SU-DHL-6 (cell line): Measurements from ENCODE around the gene ACSS2.

Experiments
- H2AFZ ChIP-seq: fragments of 200-600 bp; sonication (generic); 2 replicates; pipeline ENCODE4 v1.6.1; 2014; ENCODE audit warnings: low read depth, mild to moderate bottlenecking, moderate library complexity, mixed read lengths, antibody characterized with exemption, low read length; ENCODE audit not compliant: severe bottlenecking
- H3F3A ChIP-seq: fragments of 200-600 bp; shearing (Covaris generic); 2 replicates; pipeline ENCODE4 v1.6.0; 2016; ENCODE audit warnings: antibody characterized with exemption, mild to moderate bottlenecking; ENCODE audit not compliant: insufficient read depth
- H3K27ac ChIP-seq: fragments of 200-600 bp; sonication (generic); 2 replicates; pipeline ENCODE4 v1.5.1; 2016; ENCODE audit warnings: low read depth, mild to moderate bottlenecking, low read length, moderate library complexity, mixed read lengths
- H3K27me3 ChIP-seq: fragments of 200-600 bp; sonication (generic), shearing (Covaris generic); 2 replicates; pipeline ENCODE4 v1.6.0; 2014; ENCODE audit warnings: mild to moderate bottlenecking, low read length
- H3K36me3 ChIP-seq: fragments of 200-600 bp; sonication (generic); 2 replicates; pipeline ENCODE4 v1.6.1; 2014; ENCODE audit warnings: mild to moderate bottlenecking, low read length, mixed read lengths
- H3K4me2 ChIP-seq: fragments of 300-600, 200-600 bp; shearing (Covaris generic), sonication (generic); 2 replicates; pipeline ENCODE4 v1.6.0; 2014; ENCODE audit warnings: low read length, low read depth, mild to moderate bottlenecking; ENCODE audit not compliant: poor library complexity, severe bottlenecking
- H3K4me3 ChIP-seq: fragments of 200-600 bp; sonication (generic); 2 replicates; pipeline ENCODE4 v1.5.1; 2014; ENCODE audit warnings: antibody characterized with exemption, low read length, mild to moderate bottlenecking, mixed read lengths; ENCODE audit not compliant: insufficient read depth, poor library complexity, severe bottlenecking
- H3K79me2 ChIP-seq: fragments of 200-600 bp; sonication (generic); 2 replicates; pipeline ENCODE4 v1.6.1; 2014; ENCODE audit warnings: mild to moderate bottlenecking, low read length, moderate library complexity; ENCODE audit not compliant: insufficient read depth
- H3K9ac ChIP-seq: fragments of 200-600 bp; sonication (generic); 2 replicates; pipeline ENCODE4 v1.7.0; 2014; ENCODE audit warnings: mild to moderate bottlenecking, low read length
- H3K9me2 ChIP-seq: fragments of 200-600 bp; sonication (generic); replicated peaks from 2 replicates; pipeline ENCODE4 v1.6.1; 2014; ENCODE audit warnings: low read length; ENCODE audit not compliant: insufficient read depth
- H3K9me3 ChIP-seq: fragments of 200-600 bp; sonication (generic); 2 replicates; pipeline ENCODE4 v1.6.1; 2014; ENCODE audit warnings: low read length, mixed read lengths; ENCODE audit not compliant: insufficient read depth
- H4K20me1 ChIP-seq: fragments of 200-600 bp; sonication (generic); 2 replicates; pipeline ENCODE4 v1.6.1; 2014; ENCODE audit warnings: low read depth, mild to moderate bottlenecking, antibody characterized with exemption, low read length, moderate library complexity, mixed read lengths
- EZH2phosphoT487 ChIP-seq: fragments of 200-600 bp; sonication (generic), shearing (Covaris generic); conservative IDR thresholded peaks from 2 replicates; pipeline ENCODE4 v1.6.1; 2018; ENCODE audit warnings: mild to moderate bottlenecking, antibody characterized with exemption, low read length, moderate library complexity, mixed read lengths
- TF ChIP-seq, protein P1 (sequence below): fragments of 200-600 bp; sonication (generic); IDR thresholded peaks from one replicate; pipeline ENCODE4 v1.5.1; 2017; ENCODE audit warnings: antibody characterized with exemption, mild to moderate bottlenecking, low read length, moderate library complexity; ENCODE audit not compliant: insufficient read depth, poor library complexity, severe bottlenecking

Gene ACSS2

GRCh38 chr20:34834459-34834893, 41.9 kb upstream of the ACSS2 start:
- no peak for TF ChIP-seq EZH2phosphoT487
- TF ChIP-seq, protein P1, sequence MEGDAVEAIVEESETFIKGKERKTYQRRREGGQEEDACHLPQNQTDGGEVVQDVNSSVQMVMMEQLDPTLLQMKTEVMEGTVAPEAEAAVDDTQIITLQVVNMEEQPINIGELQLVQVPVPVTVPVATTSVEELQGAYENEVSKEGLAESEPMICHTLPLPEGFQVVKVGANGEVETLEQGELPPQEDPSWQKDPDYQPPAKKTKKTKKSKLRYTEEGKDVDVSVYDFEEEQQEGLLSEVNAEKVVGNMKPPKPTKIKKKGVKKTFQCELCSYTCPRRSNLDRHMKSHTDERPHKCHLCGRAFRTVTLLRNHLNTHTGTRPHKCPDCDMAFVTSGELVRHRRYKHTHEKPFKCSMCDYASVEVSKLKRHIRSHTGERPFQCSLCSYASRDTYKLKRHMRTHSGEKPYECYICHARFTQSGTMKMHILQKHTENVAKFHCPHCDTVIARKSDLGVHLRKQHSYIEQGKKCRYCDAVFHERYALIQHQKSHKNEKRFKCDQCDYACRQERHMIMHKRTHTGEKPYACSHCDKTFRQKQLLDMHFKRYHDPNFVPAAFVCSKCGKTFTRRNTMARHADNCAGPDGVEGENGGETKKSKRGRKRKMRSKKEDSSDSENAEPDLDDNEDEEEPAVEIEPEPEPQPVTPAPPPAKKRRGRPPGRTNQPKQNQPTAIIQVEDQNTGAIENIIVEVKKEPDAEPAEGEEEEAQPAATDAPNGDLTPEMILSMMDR: no peak
- Histone ChIP-seq H3K4me2 (peak overlapping the region; percentile 20), H3K4me3 (no peak overlapping the region)

GRCh38 chr20:34842143-34842542, 34.3 kb upstream of the ACSS2 start:
- Histone ChIP-seq H3K27ac (no peak overlapping the region), H3K4me3 (no peak overlapping the region), H3F3A (no peaks in the 10 kb centered on the region), H3K36me3 (no peaks in the 10 kb centered on the region), H3K9me2 (no peaks in the 10 kb centered on the region), H3K27me3 (no peaks in the 10 kb centered on the region), H2AFZ (no peak overlapping the region), H3K9ac (no peak overlapping the region), H4K20me1 (no peaks in the 10 kb centered on the region), H3K9me3 (no peaks in the 10 kb centered on the region), H3K79me2 (no peaks in the 10 kb centered on the region), H3K4me2 (no peak overlapping the region)
- TF ChIP-seq, protein P1: no peak
- no peak for TF ChIP-seq EZH2phosphoT487

More at GRCh38 chr20:34834459-34834893, 41.9 kb upstream of the ACSS2 start:
- Histone ChIP-seq H3K9me2 (no peaks in the 10 kb centered on the region), H3K27ac (no peak overlapping the region), H3K27me3 (no peaks in the 10 kb centered on the region), H3F3A (no peaks in the 10 kb centered on the region), H3K9me3 (no peaks in the 10 kb centered on the region), H3K36me3 (no peaks in the 10 kb centered on the region), H2AFZ (no peak overlapping the region), H4K20me1 (no peaks in the 10 kb centered on the region), H3K79me2 (no peaks in the 10 kb centered on the region), H3K9ac (no peak overlapping the region)

- no peaks in the 10 kb centered on the region for H3K27me3 ChIP-seq
- H3K27ac ChIP-seq: no peak overlapping the region
- H2AFZ ChIP-seq: no peak overlapping the region
- H3K9me2 ChIP-seq: no peaks in the 10 kb centered on the region
- TF ChIP-seq EZH2phosphoT487: no peak
- TF ChIP-seq, protein P1: no peak
- H3K4me2 ChIP-seq: no peak overlapping the region
- no peaks in the 10 kb centered on the region for H3F3A ChIP-seq
- no peaks in the 10 kb centered on the region for H3K9me3 ChIP-seq
- H3K79me2 ChIP-seq: no peaks in the 10 kb centered on the region
- H3K9ac ChIP-seq: no peak overlapping the region
- no peaks in the 10 kb centered on the region for H4K20me1 ChIP-seq
- H3K36me3 ChIP-seq: no peaks in the 10 kb centered on the region
- H3K4me3 ChIP-seq: no peak overlapping the region
Observed at GRCh38 chr20:34843421-34843820, 33.0 kb upstream of the ACSS2 start.
